ENCODE results near the gene OSBPL6.

The OSBPL6 gene

GRCh38 chr2:178199334-178199733 lies 5.0 kb downstream of the OSBPL6 start (continued):
- TF ChIP-seq ZNF324 (tag by site-specific recombination; IDR thresholded peaks at IDR 0.05): no peak
- TF ChIP-seq OSR2 (tag by site-specific recombination; IDR thresholded peaks at IDR 0.05): no peak
- TF ChIP-seq ZNF416 (tag by site-specific recombination; IDR thresholded peaks at IDR 0.05): no peak
- TF ChIP-seq MEIS1 (CRISPR knock-in tag; IDR thresholded peaks at IDR 0.05; ENCODE audit: borderline replicate concordance): no peak
- no peak for TF ChIP-seq ZNF529 (tag by site-specific recombination; IDR thresholded peaks at IDR 0.05; ENCODE audit: insufficient replicate concordance)
- TF ChIP-seq ZSCAN16 (tag by site-specific recombination; IDR thresholded peaks at IDR 0.05): no peak

GRCh38 chr2:178200331-178200730 lies 6.0 kb downstream of the OSBPL6 start:
- ChIA-PET CTCF (no interaction called here), POLR2A (no interaction called here)
- no peaks in the 10 kb centered on the region for H3K9me3 ChIP-seq (ENCODE audit: control insufficient read depth, insufficient read depth, low read depth, low read length)
- no peaks in the 10 kb centered on the region for H3K36me3 ChIP-seq (ENCODE audit: control insufficient read depth in 2 of 2, insufficient read depth in 1 of 2, low read length in 2 of 2)
- TF ChIP-seq, protein P1, sequence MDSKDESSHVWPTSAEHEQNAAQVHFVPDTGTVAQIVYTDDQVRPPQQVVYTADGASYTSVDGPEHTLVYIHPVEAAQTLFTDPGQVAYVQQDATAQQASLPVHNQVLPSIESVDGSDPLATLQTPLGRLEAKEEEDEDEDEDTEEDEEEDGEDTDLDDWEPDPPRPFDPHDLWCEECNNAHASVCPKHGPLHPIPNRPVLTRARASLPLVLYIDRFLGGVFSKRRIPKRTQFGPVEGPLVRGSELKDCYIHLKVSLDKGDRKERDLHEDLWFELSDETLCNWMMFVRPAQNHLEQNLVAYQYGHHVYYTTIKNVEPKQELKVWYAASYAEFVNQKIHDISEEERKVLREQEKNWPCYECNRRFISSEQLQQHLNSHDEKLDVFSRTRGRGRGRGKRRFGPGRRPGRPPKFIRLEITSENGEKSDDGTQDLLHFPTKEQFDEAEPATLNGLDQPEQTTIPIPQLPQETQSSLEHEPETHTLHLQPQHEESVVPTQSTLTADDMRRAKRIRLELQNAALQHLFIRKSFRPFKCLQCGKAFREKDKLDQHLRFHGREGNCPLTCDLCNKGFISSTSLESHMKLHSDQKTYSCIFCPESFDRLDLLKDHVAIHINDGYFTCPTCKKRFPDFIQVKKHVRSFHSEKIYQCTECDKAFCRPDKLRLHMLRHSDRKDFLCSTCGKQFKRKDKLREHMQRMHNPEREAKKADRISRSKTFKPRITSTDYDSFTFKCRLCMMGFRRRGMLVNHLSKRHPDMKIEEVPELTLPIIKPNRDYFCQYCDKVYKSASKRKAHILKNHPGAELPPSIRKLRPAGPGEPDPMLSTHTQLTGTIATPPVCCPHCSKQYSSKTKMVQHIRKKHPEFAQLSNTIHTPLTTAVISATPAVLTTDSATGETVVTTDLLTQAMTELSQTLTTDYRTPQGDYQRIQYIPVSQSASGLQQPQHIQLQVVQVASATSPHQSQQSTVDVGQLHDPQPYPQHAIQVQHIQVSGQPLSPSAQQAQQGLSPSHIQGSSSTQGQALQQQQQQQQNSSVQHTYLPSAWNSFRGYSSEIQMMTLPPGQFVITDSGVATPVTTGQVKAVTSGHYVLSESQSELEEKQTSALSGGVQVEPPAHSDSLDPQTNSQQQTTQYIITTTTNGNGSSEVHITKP (tag by site-specific recombination; IDR thresholded peaks at IDR 0.05): no peak
- TF ChIP-seq ZSCAN30 (tag by site-specific recombination; IDR thresholded peaks at IDR 0.05) (no peak), GLIS1 (tag by site-specific recombination; IDR thresholded peaks at IDR 0.05) (no peak), GLI2 (tag by site-specific recombination; IDR thresholded peaks at IDR 0.05; ENCODE audit: borderline replicate concordance, low read depth) (no peak), ZNF792 (tag by site-specific recombination; IDR thresholded peaks at IDR 0.05) (no peak), HOXC10 (CRISPR knock-in tag; IDR thresholded peaks at IDR 0.05) (no peak), IKZF3 (tag by site-specific recombination; IDR thresholded peaks at IDR 0.05) (no peak), ZFP37 (tag by site-specific recombination; IDR thresholded peaks at IDR 0.05) (no peak), ZNF148 (tag by site-specific recombination; IDR thresholded peaks at IDR 0.05; ENCODE audit: borderline replicate concordance) (no peak), TSHZ1 (tag by site-specific recombination; IDR thresholded peaks at IDR 0.05; ENCODE audit: borderline replicate concordance) (no peak), ZNF76 (tag by site-specific recombination; IDR thresholded peaks at IDR 0.05; ENCODE audit: borderline replicate concordance, low read depth) (no peak), ZNF16 (tag by site-specific recombination; IDR thresholded peaks at IDR 0.05; ENCODE audit: low read depth) (no peak), ZEB2 (tag by site-specific recombination; IDR thresholded peaks at IDR 0.05) (no peak), ZNF37A (tag by site-specific recombination; IDR thresholded peaks at IDR 0.05) (no peak), SP3 (tag by site-specific recombination; IDR thresholded peaks at IDR 0.05) (no peak), ZSCAN16 (tag by site-specific recombination; IDR thresholded peaks at IDR 0.05) (no peak), ZFP69B (tag by site-specific recombination; IDR thresholded peaks at IDR 0.05) (no peak)
- TF ChIP-seq, protein P2, sequence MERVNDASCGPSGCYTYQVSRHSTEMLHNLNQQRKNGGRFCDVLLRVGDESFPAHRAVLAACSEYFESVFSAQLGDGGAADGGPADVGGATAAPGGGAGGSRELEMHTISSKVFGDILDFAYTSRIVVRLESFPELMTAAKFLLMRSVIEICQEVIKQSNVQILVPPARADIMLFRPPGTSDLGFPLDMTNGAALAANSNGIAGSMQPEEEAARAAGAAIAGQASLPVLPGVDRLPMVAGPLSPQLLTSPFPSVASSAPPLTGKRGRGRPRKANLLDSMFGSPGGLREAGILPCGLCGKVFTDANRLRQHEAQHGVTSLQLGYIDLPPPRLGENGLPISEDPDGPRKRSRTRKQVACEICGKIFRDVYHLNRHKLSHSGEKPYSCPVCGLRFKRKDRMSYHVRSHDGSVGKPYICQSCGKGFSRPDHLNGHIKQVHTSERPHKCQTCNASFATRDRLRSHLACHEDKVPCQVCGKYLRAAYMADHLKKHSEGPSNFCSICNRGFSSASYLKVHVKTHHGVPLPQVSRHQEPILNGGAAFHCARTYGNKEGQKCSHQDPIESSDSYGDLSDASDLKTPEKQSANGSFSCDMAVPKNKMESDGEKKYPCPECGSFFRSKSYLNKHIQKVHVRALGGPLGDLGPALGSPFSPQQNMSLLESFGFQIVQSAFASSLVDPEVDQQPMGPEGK (tag by site-specific recombination; IDR thresholded peaks at IDR 0.05): no peak
- TF ChIP-seq, protein P3, sequence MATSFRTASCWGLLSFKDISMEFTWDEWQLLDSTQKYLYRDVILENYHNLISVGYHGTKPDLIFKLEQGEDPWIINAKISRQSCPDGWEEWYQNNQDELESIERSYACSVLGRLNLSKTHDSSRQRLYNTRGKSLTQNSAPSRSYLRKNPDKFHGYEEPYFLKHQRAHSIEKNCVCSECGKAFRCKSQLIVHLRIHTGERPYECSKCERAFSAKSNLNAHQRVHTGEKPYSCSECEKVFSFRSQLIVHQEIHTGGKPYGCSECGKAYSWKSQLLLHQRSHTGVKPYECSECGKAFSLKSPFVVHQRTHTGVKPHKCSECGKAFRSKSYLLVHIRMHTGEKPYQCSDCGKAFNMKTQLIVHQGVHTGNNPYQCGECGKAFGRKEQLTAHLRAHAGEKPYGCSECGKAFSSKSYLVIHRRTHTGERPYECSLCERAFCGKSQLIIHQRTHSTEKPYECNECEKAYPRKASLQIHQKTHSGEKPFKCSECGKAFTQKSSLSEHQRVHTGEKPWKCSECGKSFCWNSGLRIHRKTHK (tag by site-specific recombination; IDR thresholded peaks at IDR 0.05): no peak
- H3K27ac ChIP-seq (ENCODE audit: extremely low read depth, low read depth, low read length): no peak overlapping the region
- H3K4me1 ChIP-seq (ENCODE audit: control insufficient read depth, insufficient read depth, low read length): peaks cover 4% of the 10 kb centered on the region
- H3K4me3 ChIP-seq (ENCODE audit: low read depth, low read length): no peak overlapping the region

Measured in HEK293 (cell line).